GM18517 (cell line): ENCODE data around the gene SEC14L2.
"Not testable (repeated sequence)": the region's sequence is repeated elsewhere in the genome, so short reads cannot be mapped to it uniquely, and the experiment has no call there.

Experiments
- ATAC-seq: cut with Tn5 transposase; IDR thresholded peaks from one replicate; pipeline ENCODE4 v1.9.1; 2021; ENCODE audit warnings: mild to moderate bottlenecking, moderate library complexity; ENCODE audit not compliant: unreplicated experiment

Gene SEC14L2

GRCh38 chr22:30375312-30375849 is 21.4 kb upstream of the SEC14L2 start:
- no peak for ATAC-seq

- no peak for ATAC-seq
These were observed 16.8 kb upstream of the SEC14L2 start for GRCh38 chr22:30380011-30380410.

GRCh38 chr22:30381264-30381663 is 15.6 kb upstream of the SEC14L2 start:
- ATAC-seq: no peak

GRCh38 chr22:30382340-30382739 is 14.5 kb upstream of the SEC14L2 start:
- no peak for ATAC-seq

GRCh38 chr22:30383061-30383460 is 13.8 kb upstream of the SEC14L2 start:
- ATAC-seq: no peak

GRCh38 chr22:30385942-30386341 is 10.9 kb upstream of the SEC14L2 start:
- no peak for ATAC-seq

- ATAC-seq: no peak
These were observed 10.2 kb upstream of the SEC14L2 start for GRCh38 chr22:30386608-30386959.

- ATAC-seq: peak; percentile 70
These were observed 9.6 kb upstream of the SEC14L2 start, which contains the start of gene RNF215 for GRCh38 chr22:30386960-30387827. Gene RNF215, minus strand, starts transcription at chr22:30387411. Its CDS starts 98 bp downstream, at chr22:30387313.

GRCh38 chr22:30390974-30391691 is 5.7 kb upstream of the SEC14L2 start:
- ATAC-seq: no peak

GRCh38 chr22:30392661-30393321 is 4.0 kb upstream of the SEC14L2 start:
- ATAC-seq: no peak

- no peak for ATAC-seq
These were observed 3.5 kb upstream of the SEC14L2 start for GRCh38 chr22:30393322-30393680.

GRCh38 chr22:30393885-30394284 is 2.9 kb upstream of the SEC14L2 start:
- no peak for ATAC-seq

- no peak for ATAC-seq
These were observed 1.1 kb downstream of the SEC14L2 start for GRCh38 chr22:30397656-30398635.

- ATAC-seq: no peak
These were observed 2.2 kb downstream of the SEC14L2 start for GRCh38 chr22:30398685-30399680.

GRCh38 chr22:30399718-30400117 is 2.9 kb downstream of the SEC14L2 start:
- ATAC-seq: no peak

GRCh38 chr22:30400159-30400558 is 3.3 kb downstream of the SEC14L2 start:
- no peak for ATAC-seq

- ATAC-seq: not testable (repeated sequence)
These were observed 4.2 kb downstream of the SEC14L2 start for GRCh38 chr22:30401024-30401423.

- ATAC-seq: no peak
These were observed 5.4 kb downstream of the SEC14L2 start for GRCh38 chr22:30402028-30402765.
